PC-9 (cell line): ENCODE measurements around the gene CARS1. TPM values are rescaled to one million over a fixed set of nuclear protein-coding genes. Genes with fewer than 3 reads are reported as not detected.

ENCODE experiments used
- BruUV-seq: library from RNA; stranded (reverse); fragments of 400-500 nt; replicated peaks from 2 replicates; lab custom pipeline; 2021; lab: Mats Ljungman, UMichigan
- CTCF ChIA-PET: fragments of 300-600 bp; sonication (Branson Sonifier 250); formaldehyde crosslinking; loops from one replicate; lab custom pipeline; 2022; ENCODE audit warnings: antibody characterized with exemption; lab: Charles Lee
- POLR2A ChIA-PET: fragments of 300-600 bp; sonication (Branson Sonifier 250); formaldehyde crosslinking; loops from one replicate; lab custom pipeline; 2022; ENCODE audit warnings: antibody characterized with exemption; ENCODE audit not compliant: unreplicated experiment; lab: Charles Lee
- DNase-seq, 2 experiments: peaks; one replicate each; pipeline versions ENCODE4 v3.0.0 to v3.0.0-alpha.2; 2015 to 2022; ENCODE audit warnings: mixed read lengths in 1 of 2
- H2AFZ ChIP-seq: fragments of 200-600 bp; sonication (generic); 2 replicates; pipeline ENCODE4 v1.8.1; 2017; ENCODE audit warnings: antibody characterized with exemption
- H3F3A ChIP-seq: fragments of 200-600 bp; sonication (generic); 2 replicates; pipeline ENCODE4 v1.8.1; 2017; ENCODE audit warnings: antibody characterized with exemption, mild to moderate bottlenecking, low read depth; ENCODE audit not compliant: insufficient read depth
- H3K27ac ChIP-seq: fragments of 200-600 bp; sonication (generic); 2 replicates; pipeline ENCODE4 v1.6.1; 2016; ENCODE audit warnings: mixed run types
- H3K27me3 ChIP-seq: fragments of 200-600 bp; sonication (generic); 2 replicates; pipeline ENCODE4 v1.6.1; 2016; ENCODE audit warnings: low read depth, mixed run types; ENCODE audit not compliant: insufficient read depth
- H3K36me3 ChIP-seq: fragments of 200-600 bp; sonication (generic); 2 replicates; pipeline ENCODE4 v1.6.1; 2016; ENCODE audit warnings: low read depth, mixed run types
- H3K4me1 ChIP-seq: fragments of 200-600 bp; sonication (generic); replicated peaks from 2 replicates; pipeline ENCODE4 v1.6.1; 2016; ENCODE audit warnings: mixed run types; ENCODE audit not compliant: insufficient read depth
- H3K4me2 ChIP-seq: fragments of 200-600 bp; sonication (generic); 2 replicates; pipeline ENCODE4 v1.6.1; 2017; ENCODE audit warnings: mixed run types
- H3K4me3 ChIP-seq: fragments of 200-600 bp; sonication (generic); 2 replicates; pipeline ENCODE4 v1.6.1; 2016; ENCODE audit warnings: mixed run types
- H3K79me2 ChIP-seq: fragments of 200-600 bp; sonication (generic); 2 replicates; pipeline ENCODE4 v1.6.1; 2017; ENCODE audit warnings: low read depth, mixed run types
- H3K9me2 ChIP-seq: fragments of 200-600 bp; sonication (generic); 2 replicates; pipeline ENCODE4 v1.8.1; 2017; ENCODE audit warnings: mild to moderate bottlenecking; ENCODE audit not compliant: insufficient read depth
- H3K9me3 ChIP-seq: fragments of 200-600 bp; sonication (generic); 2 replicates; pipeline ENCODE4 v1.8.1; 2016; ENCODE audit warnings: low read depth; ENCODE audit not compliant: insufficient read depth
- H4K20me1 ChIP-seq: fragments of 200-600 bp; sonication (generic); 2 replicates; pipeline ENCODE4 v1.8.1; 2017; ENCODE audit not compliant: insufficient read depth
- EZH2 ChIP-seq: fragments of 200-600 bp; sonication (generic); IDR thresholded peaks from 2 replicates; pipeline ENCODE4 v1.8.0; 2017; ENCODE audit warnings: antibody characterized with exemption, low read depth
- intact Hi-C: fragments of 100-400 bp; cut with micrococcal nuclease; formaldehyde crosslinking; loops from one replicate; pipeline ENCODE4 v1.10.0; 2022; ENCODE audit not compliant: unreplicated experiment
- total RNA-seq: library from RNA; stranded (reverse); gene quantifications from 2 replicates; pipeline ENCODE4 v1.2.3, GENCODE V29; 2021
- TF ChIP-seq, protein P1 (sequence below): fragments of 200-600 bp; sonication (generic); conservative IDR thresholded peaks from 2 replicates; pipeline ENCODE4 v1.6.1; 2017; ENCODE audit warnings: mixed run types, antibody characterized with exemption, mild to moderate bottlenecking, moderate library complexity

CARS1 gene
- total RNA-seq, 1 experiment from 2014 or later: 78.8 TPM

- Histone ChIP-seq H3K9me2 (no peaks in the 10 kb centered on the region), H4K20me1 (no peaks in the 10 kb centered on the region), H3K4me1 (peaks cover 21% of the 10 kb centered on the region), H3F3A (peaks cover 5% of the 10 kb centered on the region; the same call in 1 of the 2 replicates), H3K27ac (no peak overlapping the region), H3K4me3 (no peak overlapping the region), H3K9me3 (no peaks in the 10 kb centered on the region), H3K4me2 (no peak overlapping the region), H2AFZ (no peak overlapping the region), H3K79me2 (no peaks in the 10 kb centered on the region), H3K36me3 (no peaks in the 10 kb centered on the region), H3K27me3 (no peaks in the 10 kb centered on the region)
- ChIA-PET CTCF (no interaction called here), POLR2A (interaction anchor here (0.6 kb wide), 1 partner anchor 91 kb away, joined by 8 read pairs; no protein-coding TSS in a partner anchor)
- intact Hi-C loops: no loop called here
- DNase-seq: no peak
- no peak for TF ChIP-seq EZH2
- TF ChIP-seq, protein P1, sequence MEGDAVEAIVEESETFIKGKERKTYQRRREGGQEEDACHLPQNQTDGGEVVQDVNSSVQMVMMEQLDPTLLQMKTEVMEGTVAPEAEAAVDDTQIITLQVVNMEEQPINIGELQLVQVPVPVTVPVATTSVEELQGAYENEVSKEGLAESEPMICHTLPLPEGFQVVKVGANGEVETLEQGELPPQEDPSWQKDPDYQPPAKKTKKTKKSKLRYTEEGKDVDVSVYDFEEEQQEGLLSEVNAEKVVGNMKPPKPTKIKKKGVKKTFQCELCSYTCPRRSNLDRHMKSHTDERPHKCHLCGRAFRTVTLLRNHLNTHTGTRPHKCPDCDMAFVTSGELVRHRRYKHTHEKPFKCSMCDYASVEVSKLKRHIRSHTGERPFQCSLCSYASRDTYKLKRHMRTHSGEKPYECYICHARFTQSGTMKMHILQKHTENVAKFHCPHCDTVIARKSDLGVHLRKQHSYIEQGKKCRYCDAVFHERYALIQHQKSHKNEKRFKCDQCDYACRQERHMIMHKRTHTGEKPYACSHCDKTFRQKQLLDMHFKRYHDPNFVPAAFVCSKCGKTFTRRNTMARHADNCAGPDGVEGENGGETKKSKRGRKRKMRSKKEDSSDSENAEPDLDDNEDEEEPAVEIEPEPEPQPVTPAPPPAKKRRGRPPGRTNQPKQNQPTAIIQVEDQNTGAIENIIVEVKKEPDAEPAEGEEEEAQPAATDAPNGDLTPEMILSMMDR: no peak
- BruUV-seq: no TSS peak
These were observed 20.7 kb upstream of the CARS1 start for GRCh38 chr11:3077846-3078440.

- no peak for DNase-seq
- Histone ChIP-seq H3K4me1 (peaks cover 21% of the 10 kb centered on the region), H2AFZ (no peak overlapping the region), H3K27me3 (no peaks in the 10 kb centered on the region), H4K20me1 (no peaks in the 10 kb centered on the region), H3K27ac (no peak overlapping the region), H3K9me3 (no peaks in the 10 kb centered on the region), H3K9me2 (no peaks in the 10 kb centered on the region), H3F3A (peaks cover 5% of the 10 kb centered on the region; the same call in 1 of the 2 replicates), H3K79me2 (no peaks in the 10 kb centered on the region), H3K4me2 (no peak overlapping the region), H3K4me3 (no peak overlapping the region), H3K36me3 (no peaks in the 10 kb centered on the region)
- ChIA-PET POLR2A (interaction anchor here (0.6 kb wide), 1 partner anchor 92 kb away, joined by 8 read pairs; no protein-coding TSS in a partner anchor), CTCF (no interaction called here)
- BruUV-seq: no TSS peak
- intact Hi-C loops: no loop called here
- TF ChIP-seq EZH2: no peak
- TF ChIP-seq, protein P1: no peak
These were observed 20.1 kb upstream of the CARS1 start for GRCh38 chr11:3077189-3077836.

DNA sequence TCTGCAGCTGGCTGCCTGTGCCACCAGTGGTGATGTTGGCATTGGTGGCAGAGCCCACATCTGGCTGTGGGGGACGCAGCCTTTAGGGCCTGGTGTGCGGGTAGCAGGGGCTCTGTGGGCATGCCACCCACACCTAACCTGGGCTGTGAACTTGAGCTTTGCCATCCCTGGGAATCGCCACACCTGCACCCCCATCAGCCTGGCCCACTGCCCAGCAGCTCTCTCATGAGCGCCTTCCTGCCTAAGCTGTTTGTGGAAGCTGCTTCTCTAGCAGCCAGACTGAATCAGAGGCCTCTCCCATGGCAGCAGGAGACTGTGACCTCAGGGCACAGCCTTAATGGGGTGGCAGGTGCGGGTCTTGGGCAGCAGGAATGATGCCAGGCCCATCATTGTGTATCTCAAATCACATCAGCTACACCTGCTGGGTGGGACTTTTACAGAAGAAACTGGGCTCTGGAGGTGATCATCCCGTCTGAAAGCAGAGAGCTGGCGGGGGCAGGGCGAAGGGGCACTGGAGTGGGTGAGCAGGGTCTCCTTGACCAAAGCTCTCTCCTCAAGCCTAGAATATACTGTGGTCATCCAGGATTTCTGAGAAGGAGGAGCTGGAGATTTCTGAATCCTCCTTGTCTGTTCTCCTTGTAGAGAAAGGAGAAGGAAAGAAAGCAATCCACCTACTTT lies 17.8 kb upstream of the CARS1 start:
- intact Hi-C loops: no loop called here
- peaks cover 16% of the 10 kb centered on the region for H3K4me1 ChIP-seq
- ChIA-PET CTCF (no interaction called here), POLR2A (interaction anchor here (0.5 to 0.7 kb wide), 5 partner anchors 12 to 629 kb away, joined by 3 to 7 read pairs (median 4); no protein-coding TSS in a partner anchor)
- DNase-seq: peak; percentile 37 to 75
- no TSS peak for BruUV-seq
- no peaks in the 10 kb centered on the region for H3K36me3 ChIP-seq
- H3K27me3 ChIP-seq: no peaks in the 10 kb centered on the region
- H2AFZ ChIP-seq: no peak overlapping the region
- no peak overlapping the region for H3K4me3 ChIP-seq
- H3K9me3 ChIP-seq: no peaks in the 10 kb centered on the region
- TF ChIP-seq, protein P1: no peak
- TF ChIP-seq EZH2: no peak
- no peaks in the 10 kb centered on the region for H3K9me2 ChIP-seq
- no peaks in the 10 kb centered on the region for H4K20me1 ChIP-seq
- no peak overlapping the region for H3K27ac ChIP-seq
- H3K79me2 ChIP-seq: no peaks in the 10 kb centered on the region
- H3K4me2 ChIP-seq: no peak overlapping the region
- H3F3A ChIP-seq: peaks cover under 1% of the 10 kb centered on the region; the same call in 1 of the 2 replicates
